Measurements from ENCODE around the gene NREP.

NREP gene, protein sequence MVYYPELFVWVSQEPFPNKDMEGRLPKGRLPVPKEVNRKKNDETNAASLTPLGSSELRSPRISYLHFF

DNA sequence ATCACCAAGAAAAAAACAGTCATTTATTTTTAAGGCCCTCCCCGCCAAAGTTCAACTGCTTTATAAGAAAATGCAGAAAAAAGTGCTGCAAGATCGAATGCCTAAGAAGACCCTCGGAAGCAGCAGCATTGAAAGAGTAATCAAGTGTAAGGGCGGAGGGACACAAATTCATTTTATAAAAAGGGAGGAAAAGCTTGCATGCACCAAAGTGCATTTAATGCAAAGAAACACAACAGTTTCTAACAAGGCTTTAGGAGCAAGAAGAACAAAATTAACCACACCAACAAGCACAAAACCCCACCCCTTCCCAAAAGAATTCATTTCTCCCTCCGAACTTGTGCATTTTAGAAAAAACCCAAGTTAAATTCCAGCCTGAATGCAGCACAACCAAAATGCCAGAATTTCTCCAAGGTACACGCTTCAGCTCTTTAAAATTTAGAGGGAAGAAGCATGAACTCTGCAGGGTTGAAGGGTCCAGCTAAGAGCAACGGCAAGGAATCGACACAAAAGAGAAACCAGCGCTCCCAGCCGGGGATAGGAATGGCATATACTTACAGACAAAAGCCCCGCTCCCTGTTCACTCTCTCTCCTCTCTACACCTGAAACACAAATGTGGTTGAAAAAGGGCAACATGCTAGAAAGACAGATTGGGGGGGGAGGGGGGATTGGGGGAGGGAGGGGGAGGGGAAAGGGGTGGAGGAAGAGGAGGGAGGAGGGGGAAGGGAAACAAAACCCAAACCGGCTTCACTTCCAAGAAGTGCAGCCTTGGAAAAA is at the start of gene NREP:
NREP (minus strand) TSS at position 614 of the 774 bp plus-strand sequence. CDS start 1,422 bp downstream, outside the sequence.
- DNase-seq, result peak in 1 of 2 experiments; percentile 57

DNA sequence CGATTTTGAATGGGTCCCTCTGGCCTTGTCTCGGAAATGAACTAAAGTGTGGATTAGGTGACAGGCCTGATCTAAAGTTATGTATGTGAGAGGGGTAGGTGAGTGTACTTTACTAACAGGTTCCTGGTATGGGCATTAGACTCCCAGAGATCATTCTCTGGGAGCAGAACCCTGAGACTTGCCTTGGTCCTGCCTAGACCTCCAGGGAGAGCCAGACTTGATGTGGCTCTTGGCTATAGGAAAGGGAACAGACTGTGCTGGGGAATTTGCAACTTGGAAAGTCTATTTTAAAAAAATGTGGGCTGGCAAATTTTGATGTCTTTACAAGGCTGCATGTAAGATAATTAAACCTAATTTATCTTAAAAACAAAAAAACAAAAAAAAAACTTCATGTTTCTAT is 49.8 kb upstream of the NREP start:
- no peak for DNase-seq

DNA sequence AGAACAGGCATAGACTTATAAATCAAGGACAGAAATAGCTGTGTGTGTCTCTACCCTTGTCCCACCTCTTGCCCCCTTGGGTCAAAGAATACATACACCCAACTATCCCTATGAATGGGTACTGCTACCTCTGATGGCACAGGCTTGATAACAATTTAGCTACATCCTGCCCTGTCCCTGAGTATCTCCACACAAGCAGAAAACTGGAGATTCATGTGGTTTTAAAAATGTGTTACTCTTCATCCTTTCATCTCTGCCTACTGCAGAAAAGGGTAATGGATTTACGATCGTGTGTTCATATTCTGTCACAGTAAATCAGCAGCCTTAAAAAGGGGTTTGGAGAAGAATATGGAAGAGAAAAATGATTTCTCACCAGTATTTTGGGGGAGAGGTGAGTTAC is 49.2 kb upstream of the NREP start:
- DNase-seq, result no peak

DNA sequence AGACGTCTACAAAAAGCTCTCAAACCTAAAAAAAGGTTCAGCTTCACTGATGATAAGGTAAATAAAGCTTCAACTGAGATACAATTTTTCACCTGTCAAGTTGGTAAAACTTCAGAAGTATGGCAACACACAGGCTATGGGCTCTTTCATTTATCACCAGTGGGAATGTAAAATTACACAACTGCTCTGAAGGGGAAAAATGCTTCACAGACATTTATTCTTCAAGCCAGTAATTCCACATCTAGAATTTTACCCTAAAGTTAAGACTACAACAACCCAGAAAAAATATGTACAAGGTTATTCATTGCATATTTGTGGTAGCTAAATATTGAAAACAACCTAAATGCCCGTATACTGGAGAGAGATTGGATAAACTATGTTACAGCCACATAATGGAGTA is 48.1 kb upstream of the NREP start:
- no peak for DNase-seq

DNA sequence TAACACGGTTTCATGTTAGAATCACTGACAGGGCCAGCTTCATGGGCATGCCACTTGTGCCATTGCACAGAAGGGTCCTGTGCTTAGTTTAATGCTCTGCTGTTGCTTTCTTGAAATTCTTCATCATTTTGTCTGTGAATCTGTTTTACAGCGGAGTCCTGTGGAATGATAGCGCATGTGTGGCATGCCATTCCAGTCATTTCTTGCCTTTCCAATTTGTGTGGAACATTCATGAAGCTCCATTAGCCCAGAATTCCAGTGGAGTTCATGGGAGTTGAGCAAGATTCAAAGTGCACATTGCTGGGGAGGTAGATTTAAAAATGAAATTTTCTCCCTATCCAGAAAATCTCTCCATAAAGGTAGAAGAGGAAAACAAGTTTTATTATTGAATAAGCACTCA is 43.4 kb upstream of the NREP start:
- DNase-seq, result no peak

DNA sequence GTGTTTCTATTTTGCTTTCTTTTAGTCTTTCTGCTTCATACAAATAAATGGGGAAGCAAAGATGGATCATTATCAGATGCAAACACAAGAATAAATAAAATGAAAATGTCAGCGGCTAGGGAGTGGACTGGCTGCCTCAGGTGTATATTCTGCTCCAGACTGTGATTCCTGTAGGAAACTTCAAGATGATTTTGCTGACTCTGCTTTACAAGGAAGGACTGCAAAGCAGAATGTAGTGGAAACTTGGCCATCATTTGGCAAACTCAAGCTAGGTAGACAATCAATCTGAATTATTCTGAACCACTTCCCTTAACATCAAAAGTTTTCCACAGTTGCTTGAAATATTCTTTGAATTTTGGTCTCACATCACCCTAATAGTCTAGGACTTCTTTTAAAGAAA is 38.1 kb upstream of the NREP start:
- no peak for DNase-seq

DNA sequence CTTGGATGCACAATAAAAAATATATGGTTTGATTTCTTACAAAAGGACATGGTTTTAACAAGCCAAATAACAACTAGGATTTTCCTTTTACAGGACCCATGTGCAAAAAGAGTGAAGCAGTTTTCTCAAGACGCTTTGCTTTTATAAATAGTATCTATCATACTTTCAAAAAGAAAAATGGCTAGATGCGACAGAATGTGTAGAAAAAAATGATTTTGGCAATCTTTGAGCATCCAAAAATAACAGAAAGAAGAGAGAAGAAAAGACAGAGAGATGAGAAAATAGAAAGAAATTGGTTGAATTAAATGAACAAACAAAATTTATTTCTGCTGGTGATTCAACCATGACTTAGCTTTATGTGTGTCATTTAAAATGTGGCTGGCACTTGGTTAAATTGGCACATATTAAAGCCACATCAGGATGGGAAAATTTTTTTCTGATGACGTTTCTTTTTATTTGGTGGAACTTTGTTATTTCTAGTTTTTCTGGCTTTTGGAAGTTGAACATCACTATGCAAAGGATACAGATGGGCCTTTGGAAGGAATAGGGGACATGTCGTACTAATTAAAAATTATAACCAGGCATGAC is 35.6 kb upstream of the NREP start:
- DNase-seq, result no peak

DNA sequence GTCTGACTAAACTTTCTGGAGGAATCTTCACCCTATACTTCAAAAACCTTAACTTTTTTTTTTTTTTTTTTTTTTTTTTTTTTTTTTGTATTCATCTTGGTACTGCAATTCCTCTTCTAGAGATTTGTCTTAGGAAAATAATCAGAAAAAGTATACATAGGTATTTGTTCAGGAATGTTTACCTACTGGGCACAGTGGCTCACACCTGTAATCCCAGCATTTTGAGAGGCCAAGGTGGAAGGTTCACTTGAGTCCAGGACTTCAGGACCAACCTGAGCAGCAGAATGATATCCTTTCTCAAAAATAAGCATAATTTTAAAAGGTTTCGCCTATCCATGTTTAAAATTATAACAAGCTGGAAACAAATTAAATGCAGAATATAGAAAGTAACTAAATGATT is 33.3 kb upstream of the NREP start:
- no peak for DNase-seq

DNA sequence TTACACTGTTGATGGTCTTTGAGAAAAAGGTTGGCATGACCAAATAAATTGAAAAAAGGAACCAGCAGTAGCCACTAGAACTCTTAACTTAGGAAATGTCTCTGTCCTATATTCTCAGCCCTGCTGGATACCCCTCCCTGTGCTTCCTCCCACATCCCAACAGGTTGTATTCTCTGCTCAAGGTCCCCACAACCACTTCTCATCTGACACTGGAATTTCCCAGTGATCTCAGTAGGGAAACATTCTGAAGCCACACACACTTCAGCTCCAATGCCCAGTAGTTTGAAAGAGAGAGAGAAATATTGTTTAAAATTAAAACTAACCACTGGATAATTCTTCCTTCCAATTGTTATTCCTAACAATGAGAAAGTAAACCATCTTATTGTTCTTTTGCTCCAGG is 30.0 kb upstream of the NREP start:
- DNase-seq, result no peak

DNA sequence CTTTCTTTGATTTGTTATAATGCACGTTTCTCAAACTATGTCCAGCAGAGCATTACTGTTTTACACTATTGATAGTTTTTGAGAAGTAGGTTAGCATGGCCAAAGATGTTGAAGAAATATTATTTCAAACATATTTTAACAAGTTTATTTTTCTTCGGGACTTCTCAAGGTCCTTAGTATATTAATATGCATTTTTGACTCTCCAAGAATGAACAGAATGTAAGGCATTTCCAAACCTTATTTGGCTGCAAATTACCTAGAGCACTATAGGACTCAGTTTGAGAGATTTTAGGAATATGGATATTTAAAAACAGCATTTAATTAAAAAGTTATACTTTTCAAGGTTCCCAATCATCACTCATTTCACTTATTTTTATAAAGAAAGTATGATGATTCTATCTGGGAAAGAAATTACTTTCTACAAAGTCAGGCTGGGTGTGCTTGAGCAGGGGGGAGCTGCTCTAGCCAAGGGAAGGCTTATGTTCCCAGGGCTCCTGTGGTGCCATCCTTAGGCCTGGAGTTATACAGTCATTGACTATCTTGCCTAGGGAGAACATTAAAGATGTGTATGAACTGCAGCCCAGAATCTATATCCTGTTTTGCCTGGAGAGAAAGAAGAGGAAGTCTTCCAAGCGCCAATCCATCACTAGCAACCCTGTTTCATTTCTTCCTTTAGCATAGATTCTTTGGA is 27.6 kb upstream of the NREP start:
- DNase-seq, result no peak

DNA sequence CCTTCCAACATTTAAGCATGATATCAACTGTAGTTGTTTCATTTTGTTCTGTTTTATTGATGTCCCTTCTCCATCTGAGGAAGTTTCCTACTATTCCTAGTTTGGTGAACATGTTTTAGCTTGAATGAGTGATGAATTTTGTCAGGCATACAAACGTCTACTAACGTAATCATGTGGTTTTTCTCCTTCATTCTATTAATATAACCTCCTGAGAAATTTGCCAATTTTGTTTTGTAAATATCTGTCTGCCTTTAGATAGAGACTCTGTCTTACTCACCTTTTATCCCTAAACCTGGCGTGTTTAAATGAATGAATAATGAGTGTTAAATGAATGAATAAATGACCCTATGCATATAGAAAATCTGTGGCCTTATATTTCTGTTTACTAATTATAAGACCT is 26.5 kb upstream of the NREP start:
- DNase-seq, result no peak

DNA sequence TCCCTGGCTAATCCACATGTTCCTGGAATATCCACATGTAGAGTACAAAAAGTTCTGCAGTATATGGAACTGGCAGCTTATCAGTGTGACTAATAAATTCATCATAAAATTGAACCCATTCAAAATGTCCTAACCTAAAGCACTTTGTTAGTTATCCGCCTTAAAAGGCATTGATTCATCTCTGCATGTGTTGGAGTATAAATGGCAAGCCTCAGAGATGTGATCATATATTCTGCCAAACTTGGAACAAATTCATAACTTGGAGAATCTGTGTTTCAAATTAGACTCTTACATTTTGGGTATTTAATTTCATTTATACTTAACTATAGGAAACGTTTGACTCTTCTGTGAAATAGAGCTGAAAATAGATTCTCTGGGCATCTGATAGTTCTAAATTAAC is 25.2 kb upstream of the NREP start:
- DNase-seq, result no peak

DNA sequence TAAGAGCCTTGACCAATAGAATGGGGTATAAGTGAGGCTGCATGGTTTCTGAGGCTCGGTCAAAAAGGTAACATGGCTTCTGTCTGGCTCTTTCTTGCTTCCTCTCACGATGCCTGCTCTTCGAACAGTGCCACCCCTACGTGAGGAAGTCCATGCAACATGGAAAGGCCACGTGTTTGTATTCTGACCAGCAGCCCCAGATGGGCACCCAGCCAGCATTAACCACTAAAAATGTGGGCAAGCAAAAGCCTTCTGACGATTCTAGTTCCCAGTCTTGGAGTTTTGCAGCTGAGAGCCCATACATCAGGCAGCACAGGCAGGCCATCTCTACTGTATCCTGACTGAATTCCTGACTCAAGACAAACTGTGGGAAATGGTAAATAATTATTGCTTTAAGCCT is 24.2 kb upstream of the NREP start:
- DNase-seq, result no peak

DNA sequence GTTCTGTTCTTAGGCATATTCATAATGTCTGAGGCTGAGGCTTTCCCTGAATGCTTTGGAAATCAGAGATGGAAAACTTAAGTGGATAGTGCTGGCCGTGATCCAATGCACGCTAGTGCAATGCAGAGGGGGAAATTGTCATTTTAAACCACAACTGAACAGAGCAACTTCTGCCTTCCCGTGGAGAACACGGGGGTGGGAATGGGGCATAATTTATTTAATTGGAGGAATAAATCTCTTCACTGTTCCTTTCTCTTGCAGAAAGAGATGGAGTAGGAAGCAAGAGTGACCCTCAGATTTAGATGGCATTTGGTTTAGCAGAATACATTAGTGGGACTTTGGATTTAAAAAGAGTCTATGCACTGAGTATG is 22.9 kb upstream of the NREP start:
- no peak for DNase-seq

DNA sequence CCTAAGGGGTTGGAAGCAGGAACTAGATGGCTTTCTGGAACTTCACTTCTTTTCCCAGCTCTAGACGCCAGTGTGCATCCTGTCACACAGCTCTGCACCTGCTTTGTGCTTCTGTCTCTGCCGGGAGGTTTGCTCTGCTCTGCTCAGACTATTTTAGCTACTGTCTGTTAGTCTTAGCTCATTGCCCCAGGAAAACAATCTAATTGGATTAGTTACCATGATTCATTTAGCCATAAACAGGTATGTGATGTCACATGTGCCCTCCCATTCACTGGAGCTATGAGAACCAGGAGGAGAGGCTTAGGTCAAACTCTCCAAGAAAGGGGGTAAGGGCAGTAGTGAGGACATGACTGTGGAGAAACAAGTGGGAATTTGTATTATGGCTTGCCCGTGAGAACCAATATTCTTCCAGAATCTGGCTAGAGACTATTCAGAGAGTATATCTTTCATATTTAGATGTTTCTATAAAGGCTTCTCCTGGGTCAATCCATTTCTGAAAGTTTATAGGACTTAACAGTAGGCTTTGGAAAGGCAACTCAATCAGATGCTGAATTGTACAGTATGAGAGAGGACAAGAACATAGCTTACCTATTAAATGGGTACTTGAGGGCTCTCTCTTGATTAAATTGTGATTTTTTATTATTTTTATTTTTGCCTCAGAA is 22.4 kb upstream of the NREP start:
- DNase-seq, result no peak

DNA sequence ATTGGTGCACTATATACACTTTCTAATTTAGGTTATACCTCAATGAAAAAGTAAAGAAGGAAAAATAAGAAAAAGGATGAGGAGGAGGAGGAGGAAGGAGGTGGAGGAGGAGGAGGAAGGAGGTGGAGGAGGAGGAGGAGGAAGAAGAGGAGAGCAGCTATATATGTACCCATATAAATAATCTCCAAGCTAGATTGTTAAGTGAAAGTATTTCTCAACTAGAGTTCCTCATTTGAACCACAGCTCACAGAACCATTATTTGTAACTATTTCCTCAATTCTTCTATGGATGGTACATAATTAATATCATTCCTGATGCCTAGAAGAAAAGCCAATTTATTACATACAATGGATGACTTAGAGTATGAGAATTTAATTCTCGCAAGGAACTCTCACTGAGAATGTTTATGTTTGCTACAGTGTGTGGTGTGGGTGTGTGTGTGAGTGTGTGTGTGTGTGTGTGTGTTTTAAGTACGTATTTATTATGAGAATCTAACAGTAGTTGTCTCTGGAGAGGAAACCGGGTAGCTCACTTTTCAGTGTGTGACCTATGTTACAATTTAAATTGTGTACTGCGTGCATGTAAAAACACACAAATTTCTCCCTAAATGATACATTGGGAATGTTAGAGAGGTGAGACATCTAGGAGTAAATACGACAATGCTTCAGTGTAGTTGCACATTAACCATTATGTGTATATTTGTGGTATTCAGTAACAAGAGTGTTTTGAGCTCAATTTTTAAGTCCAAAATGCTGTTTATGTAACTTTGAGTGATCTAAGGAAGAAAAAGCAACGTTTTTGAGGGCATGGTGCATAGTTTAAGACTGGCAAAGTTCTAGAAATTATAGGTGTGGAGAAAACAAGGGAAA is 20.2 kb upstream of the NREP start:
- DNase-seq, result no peak

DNA sequence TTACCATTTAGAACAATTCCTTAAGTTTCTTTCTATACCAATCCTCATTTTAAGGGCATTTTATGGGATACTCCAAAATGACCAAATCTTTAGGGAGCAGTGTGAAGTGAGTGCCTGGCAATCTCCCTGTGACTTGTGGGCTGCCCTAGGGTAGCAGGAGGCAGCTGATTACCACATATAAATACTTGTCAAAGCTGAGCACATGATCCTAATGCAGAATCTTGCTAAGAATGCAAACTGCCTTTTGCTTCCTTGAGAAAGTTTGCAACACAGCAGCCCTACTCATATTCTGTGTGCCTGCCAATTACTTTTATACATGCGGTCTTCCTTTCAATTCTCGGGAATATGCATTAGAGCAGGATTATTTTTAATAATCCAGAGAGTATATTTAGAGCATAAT is 18.2 kb upstream of the NREP start:
- no peak for DNase-seq

DNA sequence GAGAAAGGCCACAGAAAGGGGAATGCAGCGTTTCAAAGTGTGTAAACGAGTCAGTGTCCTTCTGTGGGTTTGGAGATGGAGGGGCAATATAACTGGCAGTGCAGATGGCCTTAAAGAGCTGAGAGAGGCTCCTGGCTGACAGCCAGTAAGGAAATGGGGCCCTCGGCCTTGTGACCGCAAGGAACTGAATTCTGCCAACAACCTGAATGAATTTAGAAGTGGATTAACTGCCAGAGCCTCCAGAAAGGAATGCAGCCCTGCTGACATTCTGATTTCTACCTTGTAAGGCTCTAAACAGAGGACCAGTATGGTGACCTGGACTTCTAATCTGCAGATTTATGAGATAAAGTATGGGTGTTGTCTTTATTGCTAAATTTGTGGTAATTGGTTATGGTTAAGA is 17.5 kb upstream of the NREP start:
- no peak for DNase-seq

DNA sequence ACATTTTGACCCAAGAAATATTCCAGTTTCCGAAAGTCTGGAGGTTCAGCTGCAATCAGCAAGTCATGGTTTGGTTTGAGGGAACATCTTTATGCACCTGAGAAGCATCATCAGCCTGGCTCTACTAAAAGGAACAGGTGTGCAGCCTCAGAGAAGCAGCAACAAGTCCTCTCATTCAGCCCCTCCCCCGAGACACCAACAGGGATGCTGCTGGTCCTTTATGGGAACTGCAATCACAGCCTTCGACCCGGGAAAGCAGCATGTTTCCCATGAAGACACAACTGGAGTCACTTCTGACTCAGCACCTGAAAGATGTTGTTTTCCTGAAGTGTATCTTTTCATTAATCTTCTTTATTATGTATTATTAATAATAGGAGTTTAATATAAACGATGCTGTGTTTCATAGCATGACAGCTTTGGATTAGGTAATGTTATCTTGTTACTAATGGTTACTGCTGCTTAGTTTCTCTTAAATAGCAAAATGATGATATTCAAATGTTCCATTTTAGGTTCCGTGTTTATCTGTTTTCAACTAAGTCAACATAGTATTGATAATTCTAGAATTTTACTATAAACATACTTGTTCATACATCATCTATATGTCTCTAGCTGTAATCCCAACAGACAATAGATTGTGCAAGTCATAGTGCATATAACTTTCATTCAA is 15.6 kb upstream of the NREP start:
- DNase-seq, result no peak

DNA sequence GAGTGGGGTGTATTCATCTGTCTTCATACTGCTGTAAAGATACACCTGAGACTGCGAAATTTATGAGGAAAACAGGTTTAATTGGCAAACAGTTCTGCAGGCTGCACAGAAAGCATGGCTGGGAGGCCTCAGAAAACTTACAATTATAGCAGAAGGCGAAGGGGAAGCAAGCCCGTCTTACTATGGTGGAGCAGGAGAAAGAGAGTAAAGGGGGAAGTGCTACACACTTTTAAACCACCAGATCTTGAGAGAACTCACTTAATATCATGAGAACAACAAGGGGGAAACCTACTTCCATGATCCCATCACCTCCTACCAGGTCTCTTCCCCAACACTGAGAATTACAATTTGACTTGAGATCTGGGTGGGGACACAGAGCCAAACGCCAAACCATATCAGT is 12.5 kb upstream of the NREP start:
- DNase-seq, result no peak

DNA sequence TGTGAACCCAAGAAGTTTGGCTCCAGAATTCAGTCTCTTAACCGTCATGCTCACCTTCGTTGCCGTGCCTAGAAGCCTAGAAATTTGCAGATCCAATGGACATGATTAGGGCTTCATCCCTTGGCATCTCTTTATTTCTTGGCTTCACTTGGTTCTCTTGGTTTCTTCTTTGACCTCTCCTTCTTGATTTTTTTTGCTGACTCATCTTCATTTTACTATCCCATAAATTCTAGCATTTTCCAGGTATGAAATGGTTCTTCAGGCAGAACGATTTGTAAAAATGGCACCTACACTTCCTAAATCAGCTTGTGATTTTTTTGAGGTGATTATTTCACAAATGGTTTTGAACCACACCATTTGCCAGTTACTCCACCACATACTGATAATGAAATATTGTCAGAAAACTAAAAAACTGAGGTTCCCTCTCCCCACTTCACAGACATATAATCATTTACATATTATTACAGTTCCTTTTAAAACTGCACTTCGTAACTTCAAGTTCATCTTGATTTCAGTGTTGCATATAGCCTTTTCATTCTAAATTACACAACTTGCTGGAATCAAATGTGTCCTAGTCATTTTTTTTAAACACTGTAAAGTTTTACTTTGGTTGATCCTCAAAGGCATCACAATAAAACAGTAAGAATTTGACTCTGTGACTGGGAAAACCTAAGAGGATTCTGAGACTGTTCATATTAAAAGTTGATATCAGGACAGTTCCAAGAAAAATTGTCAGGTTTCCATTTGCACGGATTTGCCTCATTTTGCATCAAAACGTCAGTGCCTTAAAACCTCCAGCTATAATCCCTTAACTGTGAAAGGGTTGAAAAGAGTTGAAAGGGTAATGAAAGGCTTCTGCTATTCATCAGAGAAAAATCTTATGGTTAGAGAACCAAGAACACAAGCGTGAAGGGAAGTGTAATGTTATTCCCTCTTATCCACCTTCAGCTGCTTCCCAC is 8.9 kb upstream of the NREP start:
- DNase-seq, result no peak
